Effector memory CD4-positive, alpha-beta T cell (primary cell): ENCODE measurements around the gene FIBCD1.

Experiments
- DNase-seq, 3 donors: peaks; one replicate each; pipeline ENCODE4 v3.0.0-alpha.2; 2020
- H3K27ac ChIP-seq: 2 replicates; pipeline ENCODE4 v1.7.0; 2013; ENCODE audit warnings: mild to moderate bottlenecking, low read length, moderate library complexity; ENCODE audit not compliant: insufficient read depth, poor library complexity, severe bottlenecking
- H3K27me3 ChIP-seq: replicated peaks from 2 replicates; pipeline ENCODE4 v1.7.0; 2013; ENCODE audit warnings: mild to moderate bottlenecking, low read length; ENCODE audit not compliant: insufficient read depth, control insufficient read depth, poor library complexity, severe bottlenecking
- H3K36me3 ChIP-seq: 2 replicates; pipeline ENCODE4 v1.7.0; 2013; ENCODE audit warnings: mild to moderate bottlenecking, low read length, moderate library complexity; ENCODE audit not compliant: control insufficient read depth, insufficient read depth
- H3K4me1 ChIP-seq: 2 replicates; pipeline ENCODE4 v1.7.0; 2013; ENCODE audit warnings: low read length, mild to moderate bottlenecking; ENCODE audit not compliant: control insufficient read depth, insufficient read depth, poor library complexity, severe bottlenecking
- H3K4me3 ChIP-seq: 2 replicates; pipeline ENCODE4 v1.7.0; 2013; ENCODE audit warnings: low read length, low read depth, mild to moderate bottlenecking; ENCODE audit not compliant: insufficient read depth, poor library complexity, severe bottlenecking
- H3K9me3 ChIP-seq: 2 replicates; pipeline ENCODE4 v1.7.0; 2013; ENCODE audit warnings: mild to moderate bottlenecking, low read length, moderate library complexity; ENCODE audit not compliant: control insufficient read depth

Gene FIBCD1

GRCh38 chr9:130873966-130874365, 65.1 kb downstream of the FIBCD1 start:
- Histone ChIP-seq H3K4me3 (no peak overlapping the region), H3K36me3 (peaks cover 30% of the 10 kb centered on the region), H3K4me1 (no peaks in the 10 kb centered on the region), H3K27ac (no peak overlapping the region), H3K27me3 (no peaks in the 10 kb centered on the region), H3K9me3 (no peaks in the 10 kb centered on the region)
- no peak for DNase-seq

- H3K36me3 ChIP-seq = peaks cover 30% of the 10 kb centered on the region
- H3K4me3 ChIP-seq = no peak overlapping the region
- H3K9me3 ChIP-seq = no peaks in the 10 kb centered on the region
- H3K27me3 ChIP-seq = no peaks in the 10 kb centered on the region
- H3K27ac ChIP-seq = no peak overlapping the region
- no peak for DNase-seq
- no peaks in the 10 kb centered on the region for H3K4me1 ChIP-seq
These were observed 66.0 kb downstream of the FIBCD1 start for GRCh38 chr9:130872912-130873503.

GRCh38 chr9:130872508-130872907, 66.5 kb downstream of the FIBCD1 start:
- Histone ChIP-seq H3K9me3 (no peaks in the 10 kb centered on the region), H3K27me3 (no peaks in the 10 kb centered on the region), H3K27ac (no peak overlapping the region), H3K4me3 (no peak overlapping the region), H3K4me1 (no peaks in the 10 kb centered on the region), H3K36me3 (peaks cover 30% of the 10 kb centered on the region)
- no peak for DNase-seq

GRCh38 chr9:130872093-130872492, 67.0 kb downstream of the FIBCD1 start:
- Histone ChIP-seq H3K27ac (no peak overlapping the region), H3K4me3 (no peak overlapping the region), H3K9me3 (no peaks in the 10 kb centered on the region), H3K4me1 (no peaks in the 10 kb centered on the region), H3K36me3 (peaks cover 30% of the 10 kb centered on the region), H3K27me3 (no peaks in the 10 kb centered on the region)
- no peak for DNase-seq

GRCh38 chr9:130871395-130872062, 67.5 kb downstream of the FIBCD1 start:
- DNase-seq = no peak
- Histone ChIP-seq H3K36me3 (peaks cover 30% of the 10 kb centered on the region), H3K9me3 (no peaks in the 10 kb centered on the region)

GRCh38 chr9:130870491-130871381, 68.3 kb downstream of the FIBCD1 start:
- Histone ChIP-seq H3K4me3 (no peak overlapping the region), H3K27ac (no peak overlapping the region), H3K27me3 (no peaks in the 10 kb centered on the region), H3K9me3 (no peaks in the 10 kb centered on the region), H3K36me3 (peaks cover 30% of the 10 kb centered on the region), H3K4me1 (no peaks in the 10 kb centered on the region)
- DNase-seq = no peak

More at GRCh38 chr9:130871395-130872062, 67.5 kb downstream of the FIBCD1 start:
- no peaks in the 10 kb centered on the region for H3K27me3 ChIP-seq
- no peak overlapping the region for H3K27ac ChIP-seq
- no peak overlapping the region for H3K4me3 ChIP-seq
- H3K4me1 ChIP-seq = no peaks in the 10 kb centered on the region

- Histone ChIP-seq H3K9me3 (no peaks in the 10 kb centered on the region), H3K27ac (no peak overlapping the region), H3K4me3 (no peak overlapping the region), H3K4me1 (no peaks in the 10 kb centered on the region), H3K36me3 (peaks cover 27% of the 10 kb centered on the region), H3K27me3 (no peaks in the 10 kb centered on the region)
- DNase-seq = no peak
These were observed 69.8 kb downstream of the FIBCD1 start for GRCh38 chr9:130869250-130869649.

- Histone ChIP-seq H3K4me3 (no peak overlapping the region), H3K27ac (no peak overlapping the region), H3K36me3 (peaks cover 17% of the 10 kb centered on the region), H3K9me3 (no peaks in the 10 kb centered on the region), H3K27me3 (no peaks in the 10 kb centered on the region), H3K4me1 (no peaks in the 10 kb centered on the region)
- no peak for DNase-seq
These were observed 70.8 kb downstream of the FIBCD1 start for GRCh38 chr9:130868230-130868629.

- H3K4me3 ChIP-seq = no peak overlapping the region
These were observed 71.5 kb downstream of the FIBCD1 start for GRCh38 chr9:130867556-130867955.

GRCh38 chr9:130866474-130866965, 72.5 kb downstream of the FIBCD1 start:
- Histone ChIP-seq H3K9me3 (no peaks in the 10 kb centered on the region), H3K27me3 (no peaks in the 10 kb centered on the region), H3K4me1 (no peaks in the 10 kb centered on the region), H3K36me3 (peaks cover 7% of the 10 kb centered on the region), H3K27ac (no peak overlapping the region), H3K4me3 (no peak overlapping the region)
- peak in 1 of 3 donors; percentile 20 for DNase-seq

More at GRCh38 chr9:130867556-130867955, 71.5 kb downstream of the FIBCD1 start:
- Histone ChIP-seq H3K4me1 (no peaks in the 10 kb centered on the region), H3K36me3 (peaks cover 12% of the 10 kb centered on the region), H3K27ac (no peak overlapping the region), H3K9me3 (no peaks in the 10 kb centered on the region), H3K27me3 (no peaks in the 10 kb centered on the region)
- no peak for DNase-seq
